A549 (cell line): ENCODE data around the gene ALG8. TPM values are rescaled to one million over a fixed set of nuclear protein-coding genes. Genes with fewer than 3 reads are reported as not detected.

ENCODE experiments used
- ATAC-seq, 2 experiments: fragments of 200-7000 bp in 1 of 2; fragments of >200 bp in 1 of 2; cut with Nextera tagmentation in 1 of 2; cut with Tn5 transposase in 1 of 2; 3 replicates each; pipeline versions ENCODE4 v1.8.0 to v1.9.1; 2018 to 2020; ENCODE audit warnings: mild to moderate bottlenecking in 1 of 2, moderate library complexity in 1 of 2
- CTCF ChIA-PET: fragments of 300-600 bp; sonication (Branson Sonifier 250); formaldehyde crosslinking; extraction: SDS; loops from one replicate; lab custom pipeline; 2021; ENCODE audit warnings: antibody characterized with exemption, inconsistent platforms; lab: Yijun Ruan, JAX
- POLR2A ChIA-PET: fragments of 350-600 bp; formaldehyde crosslinking; extraction: SDS; loops from one replicate; lab custom pipeline; 2021; ENCODE audit warnings: antibody characterized with exemption, inconsistent platforms; lab: Yijun Ruan, JAX
- DNase-seq, 2 experiments: peaks; one replicate each; pipeline versions ENCODE4 v3.0.0 to v3.0.0-alpha.2; 2011 to 2016; ENCODE audit warnings: low read depth in 1 of 2, low spot score in 1 of 2
- FAIRE-seq: peaks from 2 replicates; lab custom pipeline; 2011; peaks lifted over from hg19 to GRCh38; lab: Jason Lieb, UNC
- H3K27ac ChIP-seq, 2 experiments: fragments of >200 bp; sonication (Bioruptor Twin); formaldehyde crosslinking; 3 replicates each; pipeline ENCODE4 v1.5.1; 2016 to 2017
- H3K4me1 ChIP-seq: fragments of >200 bp; sonication (Bioruptor Twin); formaldehyde crosslinking; 3 replicates; pipeline ENCODE4 v1.6.1; 2016
- H3K4me2 ChIP-seq: fragments of >200 bp; sonication (Bioruptor Twin); formaldehyde crosslinking; 3 replicates; pipeline ENCODE4 v1.6.1; 2016
- H3K4me3 ChIP-seq: fragments of >200 bp; sonication (Bioruptor Twin); formaldehyde crosslinking; 3 replicates; pipeline ENCODE4 v1.5.1; 2016
- H3K9me3 ChIP-seq: fragments of >200 bp; sonication (Bioruptor Twin); formaldehyde crosslinking; 3 replicates; pipeline ENCODE4 v1.6.1; 2016
- CBX8 ChIP-seq: fragments of 200-600 bp; sonication (generic); IDR thresholded peaks from 2 replicates; pipeline ENCODE4 v1.6.1; 2016
- EHF ChIP-seq: fragments of 250-450 bp; sonication (Bioruptor Pico); IDR thresholded peaks from 2 replicates; pipeline ENCODE4 v1.5.0; 2020; ENCODE audit warnings: mild to moderate bottlenecking
- EHMT2 ChIP-seq: fragments of 200-600 bp; sonication (generic); IDR thresholded peaks from 2 replicates; pipeline ENCODE4 v1.6.1; 2016; ENCODE audit warnings: antibody characterized with exemption, low read depth, mild to moderate bottlenecking, moderate library complexity
- FOSB ChIP-seq: fragments of 250-450 bp; sonication (Bioruptor Pico); IDR thresholded peaks from 2 replicates; pipeline ENCODE4 v1.5.0; 2020; ENCODE audit warnings: mild to moderate bottlenecking, moderate library complexity
- FOXS1 ChIP-seq: fragments of 250-450 bp; sonication (Bioruptor Pico); IDR thresholded peaks from 2 replicates; pipeline ENCODE4 v1.5.0; 2020; ENCODE audit warnings: mild to moderate bottlenecking, moderate library complexity
- HDAC2 ChIP-seq: fragments of 200-600 bp; sonication (generic); IDR thresholded peaks from 2 replicates; pipeline ENCODE4 v1.6.1; 2016
- HEYL ChIP-seq: fragments of 250-450 bp; sonication (Bioruptor Pico); IDR thresholded peaks from 2 replicates; pipeline ENCODE4 v1.8.0; 2021; ENCODE audit warnings: mild to moderate bottlenecking, moderate library complexity
- HOXA7 ChIP-seq: fragments of 250-450 bp; sonication (Bioruptor Pico); IDR thresholded peaks from 2 replicates; pipeline ENCODE4 v1.5.0; 2020; ENCODE audit warnings: mild to moderate bottlenecking, moderate library complexity
- HOXB5 ChIP-seq: fragments of 250-450 bp; sonication (Bioruptor Pico); IDR thresholded peaks from 2 replicates; pipeline ENCODE4 v1.5.0; 2020; ENCODE audit warnings: mild to moderate bottlenecking, moderate library complexity
- JUN ChIP-seq, 2 experiments: fragments of >200 bp; sonication (Bioruptor Twin); formaldehyde crosslinking; IDR thresholded peaks; 2 replicates in 1 of 2; 3 replicates in 1 of 2; pipeline ENCODE4 v1.6.1; 2016 to 2017
- JUNB ChIP-seq: fragments of >200 bp; sonication (Bioruptor Twin); formaldehyde crosslinking; IDR thresholded peaks from 2 replicates; pipeline ENCODE4 v1.6.1; 2016
- MAFK ChIP-seq: fragments of 450-650 bp; IDR thresholded peaks from 2 replicates; pipeline ENCODE4 v1.6.1; 2014; ENCODE audit not compliant: partially characterized antibody
- MAZ ChIP-seq: fragments of 150-350 bp; IDR thresholded peaks from 2 replicates; pipeline ENCODE4 v1.6.1; 2014; ENCODE audit warnings: antibody characterized with exemption, low read depth, low read length, borderline replicate concordance
- NFE2L2 ChIP-seq: fragments of 150-350 bp; conservative IDR thresholded peaks from 2 replicates; pipeline ENCODE4 v1.6.1; 2014; ENCODE audit warnings: low read length
- NPAS2 ChIP-seq: fragments of 250-450 bp; sonication (Bioruptor Pico); IDR thresholded peaks from 2 replicates; pipeline ENCODE4 v1.8.0; 2022; ENCODE audit warnings: mild to moderate bottlenecking, moderate library complexity, borderline replicate concordance
- POLR2A ChIP-seq: IDR thresholded peaks from 2 replicates; pipeline ENCODE4 v1.6.1; 2012; ENCODE audit warnings: mild to moderate bottlenecking, low read length
- POLR2AphosphoS2 ChIP-seq: conservative IDR thresholded peaks from 2 replicates; pipeline ENCODE4 v1.6.1; 2012; ENCODE audit warnings: low read length, improper control_type of control experiment, inconsistent platforms
- RNF2 ChIP-seq: fragments of 200-600 bp; sonication (generic); IDR thresholded peaks from 2 replicates; pipeline ENCODE4 v1.6.1; 2016; ENCODE audit warnings: low read depth, mild to moderate bottlenecking, antibody characterized with exemption, moderate library complexity, borderline replicate concordance
- SMC3 ChIP-seq: fragments of >200 bp; sonication (Bioruptor Twin); formaldehyde crosslinking; IDR thresholded peaks from 3 replicates; pipeline ENCODE4 v1.6.1; 2018; ENCODE audit warnings: inconsistent platforms
- SREBF2 ChIP-seq: fragments of 450-650 bp; IDR thresholded peaks from 2 replicates; pipeline ENCODE4 v1.6.1; 2014; ENCODE audit warnings: mild to moderate bottlenecking, moderate library complexity
- TFCP2L1 ChIP-seq: fragments of 250-450 bp; sonication (Bioruptor Pico); IDR thresholded peaks from 2 replicates; pipeline ENCODE4 v1.5.0; 2021; ENCODE audit warnings: mild to moderate bottlenecking
- ZFP36 ChIP-seq: fragments of 450-650 bp; IDR thresholded peaks from 2 replicates; pipeline ENCODE4 v1.6.1; 2014; ENCODE audit warnings: borderline replicate concordance; ENCODE audit not compliant: partially characterized antibody
- ZNF302 ChIP-seq: fragments of 250-450 bp; sonication (Bioruptor Pico); IDR thresholded peaks from 2 replicates; pipeline ENCODE4 v1.9.0; 2021; ENCODE audit warnings: inconsistent platforms, mild to moderate bottlenecking, moderate library complexity
- ZSCAN20 ChIP-seq: fragments of 250-450 bp; sonication (Bioruptor Pico); IDR thresholded peaks from 2 replicates; pipeline ENCODE4 v1.8.0; 2022; ENCODE audit warnings: mild to moderate bottlenecking, moderate library complexity
- WGBS: methylation state at CpG from one replicate; pipeline ENCODE4 v1.1.6; 2017; ENCODE audit errors: missing lambda C conversion rate; 5-methylcytosine and 5-hydroxymethylcytosine counted together
- polyA plus RNA-seq, 4 experiments: library from polyadenylated mRNA; depleted of rRNA in 3 of 4; stranded (reverse); fragments of >200 nt; fragmentation: RNase III in 1 of 4; extraction: RNeasy Plus Mini Kit Qiagen cat#74134 plus additional on column Dnase treatment in 1 of 4; gene quantifications; 2 replicates in 3 of 4; 3 replicates in 1 of 4; pipeline ENCODE4 v1.2.3, GENCODE V29; 2011 to 2017
- TF ChIP-seq, protein P1 (sequence below): fragments of 450-650 bp; IDR thresholded peaks from 2 replicates; pipeline ENCODE4 v1.6.1; 2014; ENCODE audit warnings: antibody characterized with exemption
- TF ChIP-seq, protein P2 (sequence below): IDR thresholded peaks from 2 replicates; pipeline ENCODE4 v1.6.1; 2012; ENCODE audit warnings: low read depth, borderline replicate concordance
- TF ChIP-seq, protein P3 (sequence below): fragments of >200 bp; sonication (Bioruptor Twin); formaldehyde crosslinking; IDR thresholded peaks from 2 replicates; pipeline ENCODE4 v1.6.1; 2016
- TF ChIP-seq, protein P4 (sequence below): IDR thresholded peaks from 2 replicates; pipeline ENCODE4 v1.6.1; 2012
- TF ChIP-seq, protein P5 (sequence below): fragments of >200 bp; sonication (Bioruptor Twin); formaldehyde crosslinking; IDR thresholded peaks from 3 replicates; pipeline ENCODE4 v1.6.1; 2016

Gene ALG8
- polyA plus RNA-seq, 2 of the 4 experiments (the other 2 are of a cell fraction): 59.0 to 159 TPM

DNA sequence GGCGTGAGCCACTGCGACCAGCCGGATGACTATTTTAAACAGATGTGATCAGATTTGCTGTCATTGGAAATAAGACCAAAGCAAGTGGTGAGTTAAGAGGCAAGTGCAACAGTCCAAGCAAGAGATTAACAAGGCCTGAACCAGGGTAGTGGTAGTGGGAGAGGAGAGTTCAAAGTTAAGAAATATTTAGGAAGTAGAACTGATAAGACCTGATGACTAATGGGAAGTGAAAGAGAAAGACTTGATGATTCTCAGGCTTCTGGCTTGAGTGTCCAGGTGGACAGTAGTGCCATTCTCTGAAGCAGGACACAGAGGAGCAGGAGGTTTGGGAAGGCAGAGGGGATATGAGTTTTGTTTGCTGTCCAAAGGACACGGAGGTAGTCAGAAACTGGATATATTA, 67.0 kb downstream of the ALG8 start (continued):
- TF ChIP-seq, protein P1, sequence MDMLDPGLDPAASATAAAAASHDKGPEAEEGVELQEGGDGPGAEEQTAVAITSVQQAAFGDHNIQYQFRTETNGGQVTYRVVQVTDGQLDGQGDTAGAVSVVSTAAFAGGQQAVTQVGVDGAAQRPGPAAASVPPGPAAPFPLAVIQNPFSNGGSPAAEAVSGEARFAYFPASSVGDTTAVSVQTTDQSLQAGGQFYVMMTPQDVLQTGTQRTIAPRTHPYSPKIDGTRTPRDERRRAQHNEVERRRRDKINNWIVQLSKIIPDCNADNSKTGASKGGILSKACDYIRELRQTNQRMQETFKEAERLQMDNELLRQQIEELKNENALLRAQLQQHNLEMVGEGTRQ: no peak
- TF ChIP-seq CBX8 (no peak), ZNF302 (CRISPR knock-in tag) (no peak), POLR2AphosphoS2 (no peak)

DNA sequence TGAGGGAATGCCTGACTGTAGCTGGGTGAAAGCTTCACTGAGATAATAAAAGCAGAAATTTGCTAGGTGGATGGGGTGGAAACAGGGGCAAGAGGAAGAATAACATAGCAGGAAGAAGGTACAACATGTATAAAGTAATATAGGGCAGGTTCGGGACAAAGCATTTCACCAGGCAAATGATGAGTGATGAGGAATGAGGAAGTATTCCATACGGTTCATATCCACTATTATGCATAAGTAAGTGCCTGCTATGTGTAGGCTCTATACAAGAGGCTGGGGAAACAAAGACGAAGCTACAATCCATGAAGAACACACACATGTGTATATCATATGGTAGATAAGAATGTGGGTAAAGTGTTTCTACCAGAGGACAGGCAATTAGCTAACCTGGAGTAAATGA, 67.7 kb downstream of the ALG8 start:
- no peak for DNase-seq
- no peak for FAIRE-seq
- Histone ChIP-seq H3K4me3 (no peak overlapping the region), H3K9me3 (no peaks in the 10 kb centered on the region), H3K27ac (no peak overlapping the region), H3K4me1 (no peaks in the 10 kb centered on the region), H3K4me2 (no peak overlapping the region)
- 80% methylated on average over 3 of the region's 3 CpGs for WGBS
- no peak for ATAC-seq
- CTCF ChIA-PET: interaction anchor here (1.0 to 1.6 kb wide), 2 partner anchors 8 to 18 kb away, joined by 3 read pairs; partner anchors contain the start of gene NDUFC2
- POLR2A ChIA-PET: no interaction called here
- TF ChIP-seq, protein P2, sequence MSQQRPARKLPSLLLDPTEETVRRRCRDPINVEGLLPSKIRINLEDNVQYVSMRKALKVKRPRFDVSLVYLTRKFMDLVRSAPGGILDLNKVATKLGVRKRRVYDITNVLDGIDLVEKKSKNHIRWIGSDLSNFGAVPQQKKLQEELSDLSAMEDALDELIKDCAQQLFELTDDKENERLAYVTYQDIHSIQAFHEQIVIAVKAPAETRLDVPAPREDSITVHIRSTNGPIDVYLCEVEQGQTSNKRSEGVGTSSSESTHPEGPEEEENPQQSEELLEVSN: no peak
- TF ChIP-seq, protein P3, sequence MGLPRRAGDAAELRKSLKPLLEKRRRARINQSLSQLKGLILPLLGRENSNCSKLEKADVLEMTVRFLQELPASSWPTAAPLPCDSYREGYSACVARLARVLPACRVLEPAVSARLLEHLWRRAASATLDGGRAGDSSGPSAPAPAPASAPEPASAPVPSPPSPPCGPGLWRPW: no peak
- TF ChIP-seq RNF2 (no peak), ZSCAN20 (CRISPR knock-in tag) (no peak), SREBF2 (no peak), JUN (IDR thresholded peaks at IDR 0.05) (no peak), FOXS1 (CRISPR knock-in tag) (no peak), CBX8 (no peak), ZFP36 (no peak), HOXA7 (no peak), NFE2L2 (no peak), JUNB (no peak), FOSB (CRISPR knock-in tag) (no peak)

DNA sequence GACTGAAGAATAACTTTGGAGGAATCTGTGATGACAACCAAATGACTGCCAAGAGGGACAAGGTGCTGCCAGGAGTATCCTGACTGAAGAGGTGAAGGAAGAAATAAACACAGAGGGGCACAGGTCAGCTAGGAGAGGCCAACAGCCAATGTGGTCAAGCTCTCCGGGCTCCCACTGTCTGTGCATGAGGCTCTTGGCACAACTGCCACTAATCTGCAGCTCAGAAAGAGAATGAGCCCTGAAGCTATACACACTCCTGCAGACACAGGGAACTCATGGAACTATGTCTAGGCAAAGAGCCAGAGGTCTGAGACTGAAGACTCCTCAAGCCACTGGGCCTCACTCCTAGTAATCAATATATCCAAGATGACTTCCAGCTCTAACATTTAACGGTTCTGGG, 68.8 kb downstream of the ALG8 start:
- no peak for ATAC-seq
- ChIA-PET POLR2A (no interaction called here), CTCF (interaction anchor here (1.4 to 1.6 kb wide), 2 partner anchors 10 to 24 kb away, joined by 3 to 5 read pairs; partner anchors contain the start of gene NDUFC2)
- Histone ChIP-seq H3K4me3 (no peak overlapping the region), H3K4me1 (no peaks in the 10 kb centered on the region), H3K4me2 (no peak overlapping the region), H3K27ac (no peak overlapping the region), H3K9me3 (no peaks in the 10 kb centered on the region)
- 84% methylated on average over 2 of the region's 2 CpGs for WGBS
- no peak for FAIRE-seq
- no peak for TF ChIP-seq HDAC2
- no peak for TF ChIP-seq HOXB5 (CRISPR knock-in tag)
- TF ChIP-seq RNF2: no peak
- no peak for TF ChIP-seq ZNF302 (CRISPR knock-in tag)
- no peak for TF ChIP-seq HEYL (CRISPR knock-in tag)
- no peak for DNase-seq

DNA sequence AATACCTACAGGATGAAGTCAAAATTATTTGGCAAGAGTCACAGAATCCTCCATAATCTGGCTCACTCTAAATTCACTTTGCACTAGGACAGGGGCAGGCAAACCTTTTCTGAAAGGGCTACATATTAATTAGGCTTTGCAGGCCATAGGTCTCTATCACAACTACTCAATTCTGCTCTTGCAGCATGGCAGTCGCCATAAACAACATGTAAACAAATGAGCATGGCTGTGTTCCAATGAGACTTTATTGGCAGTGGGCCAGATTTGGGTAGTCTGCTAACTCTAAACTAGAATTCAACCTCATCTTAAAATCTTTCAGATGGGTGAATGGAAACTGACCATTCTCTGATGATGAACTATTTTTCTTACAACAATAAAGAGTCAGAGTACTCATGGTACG, 70.0 kb downstream of the ALG8 start:
- 83% methylated on average over 2 of the region's 2 CpGs for WGBS
- ChIA-PET CTCF (interaction anchor here (1.2 to 1.7 kb wide), 2 partner anchors 9 to 23 kb away, joined by 4 to 7 read pairs; no protein-coding TSS in a partner anchor), POLR2A (interaction anchor here (1.2 kb wide), 1 partner anchor 10 kb away, joined by 4 read pairs; the partner anchor contains the start of gene NDUFC2)
- no peak overlapping the region for H3K4me3 ChIP-seq
- no peaks in the 10 kb centered on the region for H3K4me1 ChIP-seq
- no peaks in the 10 kb centered on the region for H3K9me3 ChIP-seq
- H3K4me2 ChIP-seq: no peak overlapping the region
- no peak overlapping the region for H3K27ac ChIP-seq
- no peak for FAIRE-seq
- no peak for ATAC-seq
- DNase-seq: no peak
- TF ChIP-seq POLR2A (no peak), EHF (CRISPR knock-in tag) (no peak), HOXB5 (CRISPR knock-in tag) (no peak), ZSCAN20 (CRISPR knock-in tag) (no peak), SREBF2 (no peak), NPAS2 (CRISPR knock-in tag) (no peak), EHMT2 (no peak), TFCP2L1 (CRISPR knock-in tag) (no peak), SMC3 (no peak), MAZ (no peak), JUNB (no peak), POLR2AphosphoS2 (no peak), MAFK (no peak), ZNF302 (CRISPR knock-in tag) (no peak)
- TF ChIP-seq, protein P2: no peak
- TF ChIP-seq, protein P4, sequence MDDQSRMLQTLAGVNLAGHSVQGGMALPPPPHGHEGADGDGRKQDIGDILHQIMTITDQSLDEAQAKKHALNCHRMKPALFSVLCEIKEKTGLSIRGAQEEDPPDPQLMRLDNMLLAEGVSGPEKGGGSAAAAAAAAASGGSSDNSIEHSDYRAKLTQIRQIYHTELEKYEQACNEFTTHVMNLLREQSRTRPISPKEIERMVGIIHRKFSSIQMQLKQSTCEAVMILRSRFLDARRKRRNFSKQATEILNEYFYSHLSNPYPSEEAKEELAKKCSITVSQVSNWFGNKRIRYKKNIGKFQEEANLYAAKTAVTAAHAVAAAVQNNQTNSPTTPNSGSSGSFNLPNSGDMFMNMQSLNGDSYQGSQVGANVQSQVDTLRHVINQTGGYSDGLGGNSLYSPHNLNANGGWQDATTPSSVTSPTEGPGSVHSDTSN: no peak
- TF ChIP-seq, protein P5, sequence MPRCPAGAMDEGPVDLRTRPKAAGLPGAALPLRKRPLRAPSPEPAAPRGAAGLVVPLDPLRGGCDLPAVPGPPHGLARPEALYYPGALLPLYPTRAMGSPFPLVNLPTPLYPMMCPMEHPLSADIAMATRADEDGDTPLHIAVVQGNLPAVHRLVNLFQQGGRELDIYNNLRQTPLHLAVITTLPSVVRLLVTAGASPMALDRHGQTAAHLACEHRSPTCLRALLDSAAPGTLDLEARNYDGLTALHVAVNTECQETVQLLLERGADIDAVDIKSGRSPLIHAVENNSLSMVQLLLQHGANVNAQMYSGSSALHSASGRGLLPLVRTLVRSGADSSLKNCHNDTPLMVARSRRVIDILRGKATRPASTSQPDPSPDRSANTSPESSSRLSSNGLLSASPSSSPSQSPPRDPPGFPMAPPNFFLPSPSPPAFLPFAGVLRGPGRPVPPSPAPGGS: no peak
